HTR-8/SVneo (cell line): ENCODE data around the gene SMIM33.
"Not testable (repeated sequence)": the region's sequence is repeated elsewhere in the genome, so short reads cannot be mapped to it uniquely, and the experiment has no call there.

Experiments
- DNase-seq: peaks from one replicate; pipeline ENCODE4 v3.0.0; 2011; ENCODE audit warnings: low spot score, mixed read lengths; ENCODE audit not compliant: insufficient read length
- FAIRE-seq: peaks from 2 replicates; lab custom pipeline; 2011; peaks lifted over from hg19 to GRCh38; lab: Jason Lieb, UNC

SMIM33 gene

DNA sequence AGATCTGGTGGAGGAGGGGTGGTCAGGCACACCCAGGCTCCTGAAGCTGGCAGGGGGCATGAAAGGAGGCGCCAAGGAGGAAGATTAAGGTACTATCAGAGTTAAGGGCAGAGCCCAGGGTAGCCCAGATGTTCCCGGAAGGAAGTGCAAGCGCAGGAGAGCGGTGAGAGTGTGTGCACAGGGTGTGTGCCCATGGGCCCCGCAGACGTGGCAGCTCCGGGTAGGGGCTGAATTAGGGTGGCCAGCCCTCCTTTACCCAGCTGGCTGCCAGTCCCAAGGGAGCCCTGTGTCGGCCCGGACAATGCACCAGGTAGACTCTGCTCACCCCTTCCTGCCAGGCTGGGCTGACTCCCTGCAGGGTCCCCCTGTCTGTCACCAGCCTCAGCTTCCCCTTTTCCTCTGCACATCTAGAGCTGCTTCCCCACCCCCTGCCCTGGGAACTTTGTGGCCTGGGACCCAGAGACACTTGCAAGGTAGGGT is at the start of gene SMIM33:
TSS of gene SMIM33 (plus strand) at position 184 of the 480 bp plus-strand sequence. CDS start at position 302, 118 bp downstream.
- DNase-seq (no peak), FAIRE-seq (no peak)

DNA sequence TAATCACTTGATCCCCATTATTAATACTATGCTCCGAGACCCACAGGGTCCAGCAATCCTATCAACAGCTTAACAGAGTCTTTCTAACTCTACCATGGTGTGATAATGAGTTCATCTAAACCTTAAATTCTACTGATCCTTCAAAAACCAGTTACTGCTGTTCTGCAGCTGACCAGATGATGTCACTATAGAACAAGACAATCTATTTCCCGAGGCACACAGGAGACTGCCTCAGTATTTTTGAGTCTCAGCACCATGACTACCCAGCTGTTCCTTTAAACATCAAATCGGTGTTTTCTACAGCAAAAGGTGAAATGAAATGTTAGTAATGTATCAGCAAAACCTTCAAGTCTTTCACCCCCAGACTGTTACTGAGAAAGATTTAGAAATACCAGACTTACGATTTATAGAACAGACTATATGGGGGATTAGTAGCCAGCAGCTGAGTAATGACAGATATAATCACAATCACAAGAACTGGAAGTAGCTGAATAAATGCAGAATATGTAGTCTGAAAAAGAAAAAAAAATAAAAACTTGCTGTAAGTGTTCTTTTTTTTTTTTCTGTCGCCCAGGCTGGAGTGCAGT is 48.4 kb upstream of the SMIM33 start:
- FAIRE-seq (no peak), DNase-seq (peak; percentile 85)

DNA sequence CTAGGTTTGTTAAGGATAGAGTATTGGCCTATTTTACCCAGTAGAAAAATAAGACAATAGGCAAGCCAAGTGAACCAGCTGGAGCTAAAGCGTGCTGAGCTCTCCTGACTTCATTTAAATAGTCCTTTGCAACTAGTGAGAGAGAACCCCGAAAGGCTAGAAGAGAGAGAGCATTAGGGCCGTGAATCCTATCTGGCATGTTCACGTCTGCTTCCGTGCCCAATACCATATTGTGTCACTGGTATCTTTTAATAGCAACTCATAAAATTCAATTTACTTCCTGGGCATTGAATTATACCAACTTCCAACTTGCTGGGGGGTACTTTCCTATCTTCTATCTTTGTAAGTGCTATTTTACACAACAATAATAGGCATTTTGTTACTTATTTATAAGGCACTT is 45.3 kb upstream of the SMIM33 start:
- DNase-seq, result no peak
- no peak for FAIRE-seq

DNA sequence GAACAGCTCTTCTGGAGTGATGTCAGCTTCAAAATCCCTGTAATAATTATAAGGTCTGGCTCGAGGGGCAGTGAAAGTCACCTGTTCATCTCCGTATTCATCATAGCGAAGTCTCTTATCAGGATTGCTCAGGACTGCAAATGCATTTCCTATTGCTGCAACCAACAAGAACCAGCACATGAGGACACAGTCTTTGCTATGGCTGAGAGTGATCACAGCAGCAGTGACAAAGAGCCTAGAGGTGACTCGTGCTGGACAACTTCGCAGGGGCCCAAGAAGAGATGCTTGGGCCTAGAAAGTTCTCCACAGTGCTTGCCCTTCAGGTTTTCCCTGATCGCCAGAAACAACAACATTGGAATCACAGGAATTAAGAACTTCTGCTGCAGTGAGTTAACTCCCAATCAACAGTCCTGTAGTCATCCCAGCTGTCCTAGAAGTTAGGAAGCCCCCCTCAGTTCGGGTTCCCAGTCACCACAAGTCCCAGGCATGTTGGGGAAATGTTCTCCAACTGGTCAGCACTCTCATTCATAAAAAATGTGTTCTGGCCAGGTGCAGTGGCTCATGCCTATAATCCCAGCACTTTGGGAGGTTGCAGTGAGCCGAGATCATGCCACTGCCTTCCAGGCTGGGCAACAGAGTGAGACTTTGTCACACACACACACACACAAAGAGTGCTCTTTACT is 44.5 kb upstream of the SMIM33 start:
- DNase-seq (no peak), FAIRE-seq (no peak)

DNA sequence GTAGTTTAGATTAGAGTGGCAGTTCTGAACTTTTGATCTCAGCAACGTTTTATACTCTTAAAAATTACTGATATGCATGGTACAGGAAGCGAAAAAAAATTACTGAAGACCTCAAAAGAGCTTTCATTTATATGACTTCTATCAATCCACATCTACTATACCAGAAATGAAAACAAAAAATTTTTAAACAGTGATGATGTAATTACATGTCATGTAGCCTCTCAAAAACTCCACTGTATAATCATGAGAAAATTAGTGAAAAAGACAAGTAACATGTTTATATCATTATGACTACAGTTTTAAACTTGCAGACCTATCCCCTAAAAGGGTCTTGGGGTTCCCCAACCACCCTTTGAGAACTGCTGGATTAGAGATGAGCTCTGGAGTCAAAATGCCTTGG is 40.8 kb upstream of the SMIM33 start:
- DNase-seq (no peak), FAIRE-seq (no peak)

DNA sequence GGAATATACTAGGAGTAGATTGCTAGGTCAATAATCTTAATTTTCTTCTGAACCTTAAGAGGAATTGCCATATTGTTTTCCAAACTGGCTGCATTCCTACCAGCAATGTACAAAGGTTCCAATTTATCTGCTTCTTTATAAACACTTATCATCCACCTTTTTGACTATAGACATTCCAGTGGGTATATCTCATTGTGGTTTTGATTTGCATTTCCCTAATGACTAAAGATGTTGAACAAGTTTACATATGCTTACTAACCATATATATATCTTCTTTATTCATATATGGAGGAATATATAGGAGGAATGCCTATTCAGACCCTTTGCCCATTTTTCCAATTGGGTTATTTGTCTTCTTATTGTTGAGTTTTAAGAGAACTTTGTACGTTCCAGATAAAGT is 39.1 kb upstream of the SMIM33 start:
- FAIRE-seq (no peak), DNase-seq (no peak)

DNA sequence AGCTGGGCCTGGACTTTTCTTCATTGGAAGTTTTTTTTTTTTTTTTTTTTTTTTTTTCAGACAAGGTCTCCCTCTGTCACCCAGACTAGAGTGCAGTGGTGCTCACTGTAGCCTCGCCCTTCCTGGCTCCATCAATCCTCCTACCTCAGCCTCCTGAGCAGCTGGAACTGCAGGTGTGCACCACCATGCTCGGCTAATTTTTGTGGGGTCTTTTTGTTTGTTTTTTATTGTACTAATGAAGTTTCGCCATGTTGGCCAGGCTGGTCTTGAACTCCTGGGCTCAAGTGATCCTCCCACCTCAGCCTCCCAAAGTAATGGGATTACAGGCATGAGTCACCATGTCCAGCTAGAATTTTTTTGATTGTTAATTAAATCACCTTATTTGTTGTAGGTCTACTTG is 35.1 kb upstream of the SMIM33 start:
- DNase-seq (no peak), FAIRE-seq (no peak)

DNA sequence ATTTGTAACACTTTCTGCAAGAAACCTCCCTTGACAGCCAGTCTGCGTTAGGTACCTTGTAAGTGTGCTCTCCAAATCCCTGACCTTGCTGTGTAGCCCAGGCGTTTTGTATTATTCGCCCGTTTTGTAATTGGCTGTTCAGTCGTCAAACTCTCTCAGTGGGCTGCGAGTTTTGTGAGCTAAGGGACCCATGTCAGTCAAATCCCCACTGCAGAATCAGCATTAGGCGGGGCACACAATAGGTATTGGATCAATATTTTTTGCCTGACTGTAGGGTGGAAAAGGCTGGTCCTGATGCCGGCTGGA is 32.1 kb upstream of the SMIM33 start:
- DNase-seq (no peak), FAIRE-seq (no peak)

DNA sequence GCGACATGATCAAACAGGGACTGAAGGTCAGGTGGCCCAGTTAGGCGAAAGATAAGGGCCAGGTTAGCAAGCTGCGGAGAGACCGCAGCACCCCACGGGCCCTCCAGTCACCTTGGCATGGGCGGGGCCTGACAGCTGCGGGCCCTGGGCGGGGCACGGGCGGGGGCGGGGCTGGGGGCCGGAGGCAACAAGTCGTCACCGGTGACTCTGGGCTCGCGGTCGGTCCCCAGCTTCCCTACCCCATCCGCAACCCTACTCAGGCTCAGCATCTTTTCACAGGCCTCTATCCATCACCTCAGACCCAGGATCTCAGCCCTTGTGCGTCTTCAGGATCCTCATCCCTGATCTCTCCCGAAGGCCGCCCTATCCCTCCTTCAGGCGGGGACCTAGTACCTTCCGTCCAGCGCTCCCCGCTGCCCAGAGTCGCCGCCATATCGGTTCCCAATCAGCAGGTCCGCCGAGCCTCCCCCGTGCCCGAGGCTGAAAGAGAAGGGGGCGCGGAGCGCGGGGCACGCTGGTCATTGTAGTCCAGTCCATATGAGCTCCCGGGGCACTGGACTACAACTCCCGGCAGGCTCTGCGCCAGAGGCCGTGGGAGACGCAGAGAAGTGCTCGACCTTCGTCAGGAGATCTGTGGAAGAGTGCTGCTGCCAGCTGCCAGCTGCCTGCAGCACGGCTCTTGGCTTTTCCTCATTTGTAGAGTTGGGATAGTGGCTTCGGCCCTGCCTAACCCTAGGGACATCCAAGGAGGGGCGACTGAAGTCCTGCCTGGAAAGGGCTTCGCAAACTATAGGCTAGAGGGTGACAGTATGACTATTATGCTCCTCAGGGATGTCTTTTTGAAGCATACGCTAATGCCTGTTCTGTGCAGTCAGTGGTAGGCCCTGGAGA is 31.5 kb upstream of the SMIM33 start, which contains the start of gene DNAJC18:
TSS of gene DNAJC18 (minus strand) at position 513 of the 891 bp plus-strand sequence. CDS start at position 433, 80 bp downstream.
- DNase-seq (peak; percentile 95), FAIRE-seq (peak; percentile 81)

DNA sequence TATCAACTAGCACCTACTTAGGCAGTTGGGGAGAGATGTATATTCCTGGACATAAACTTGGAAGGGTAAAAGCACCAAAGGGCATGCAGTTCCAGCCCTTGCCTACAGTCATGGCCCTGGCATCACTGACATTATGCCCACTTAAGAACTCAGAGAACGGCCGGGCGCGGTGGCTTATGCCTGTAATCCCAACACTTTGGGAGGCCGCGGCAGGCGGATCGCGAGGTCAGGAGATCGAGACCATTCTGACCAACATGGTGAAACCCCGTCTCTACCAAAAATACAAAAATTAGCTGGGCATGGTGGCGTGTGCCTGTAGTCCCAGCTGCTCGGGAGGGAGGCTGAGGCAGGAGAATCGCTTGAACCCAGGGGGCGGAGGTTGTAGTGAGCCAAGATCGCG is 30.4 kb upstream of the SMIM33 start:
- FAIRE-seq, DNase-seq: not testable (repeated sequence)

DNA sequence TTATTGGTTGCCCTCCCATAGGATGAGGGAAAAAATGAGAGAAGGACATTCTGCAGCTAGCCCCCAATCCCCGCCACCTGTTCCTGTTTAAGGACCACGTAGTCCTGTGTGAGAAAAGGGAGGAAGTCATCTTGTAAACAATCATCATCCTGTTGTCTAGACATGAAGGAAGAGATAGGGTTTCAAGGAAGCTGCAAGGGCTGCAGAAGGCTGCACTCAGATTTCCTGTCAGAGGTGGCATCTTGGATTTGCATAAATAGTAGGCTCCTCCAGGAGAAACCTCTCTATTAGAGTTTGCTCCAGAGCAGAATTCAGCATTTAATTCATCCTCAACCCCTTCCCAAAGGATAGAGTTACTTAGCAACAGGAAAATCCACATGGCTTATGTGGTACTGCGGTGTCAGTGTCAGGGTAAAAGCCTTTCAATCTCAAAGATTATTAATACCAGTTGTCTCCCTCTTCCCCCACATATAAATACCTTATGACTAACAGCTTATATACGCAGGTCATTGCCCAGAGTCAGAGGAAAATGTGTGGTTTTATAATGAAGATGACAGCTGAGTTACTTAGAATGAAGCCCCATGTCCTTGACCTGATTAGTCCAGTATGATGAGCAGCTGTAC is 26.9 kb upstream of the SMIM33 start:
- DNase-seq, result peak; percentile 62
- no peak for FAIRE-seq

DNA sequence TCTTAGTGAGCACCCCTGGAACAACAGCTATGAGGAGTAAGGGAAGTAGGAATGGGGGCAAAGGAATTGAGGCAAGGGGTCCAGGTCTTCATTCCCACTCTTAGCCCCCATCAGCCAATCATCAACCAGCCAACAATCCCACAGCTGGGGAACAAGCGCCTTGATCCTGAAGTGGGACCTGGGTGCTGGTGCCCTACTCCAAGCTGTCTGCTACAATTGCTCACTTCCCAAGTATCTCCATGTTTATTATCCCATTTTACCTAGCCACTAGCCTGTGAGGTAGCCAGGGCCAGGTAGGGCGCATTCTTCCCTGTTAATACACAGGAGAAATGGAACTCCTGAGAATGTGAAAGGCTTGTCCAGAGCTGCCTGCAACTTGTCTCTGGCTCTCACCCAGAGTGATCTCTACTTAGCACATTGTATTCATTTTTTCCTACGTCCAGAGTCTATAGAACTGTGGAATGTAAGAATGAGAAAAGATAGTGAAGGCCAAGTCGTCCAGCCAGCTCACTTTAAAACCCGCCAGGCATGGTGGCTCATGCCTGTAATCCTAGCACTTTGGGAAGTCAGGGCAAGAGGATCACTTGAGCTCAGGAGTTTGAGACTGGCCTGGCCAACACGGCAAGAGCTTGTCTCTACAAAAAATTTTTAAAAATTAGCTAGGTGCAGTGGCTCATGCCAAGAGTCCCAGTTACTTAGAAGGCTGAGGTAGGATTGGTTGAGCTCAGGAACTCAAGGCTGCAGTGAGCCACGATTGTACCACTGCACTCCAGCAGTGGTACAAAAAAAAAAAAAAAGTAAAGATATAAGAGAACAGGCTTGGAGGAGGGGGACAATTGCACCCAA is 25.3 kb upstream of the SMIM33 start:
- DNase-seq (no peak), FAIRE-seq (no peak)

DNA sequence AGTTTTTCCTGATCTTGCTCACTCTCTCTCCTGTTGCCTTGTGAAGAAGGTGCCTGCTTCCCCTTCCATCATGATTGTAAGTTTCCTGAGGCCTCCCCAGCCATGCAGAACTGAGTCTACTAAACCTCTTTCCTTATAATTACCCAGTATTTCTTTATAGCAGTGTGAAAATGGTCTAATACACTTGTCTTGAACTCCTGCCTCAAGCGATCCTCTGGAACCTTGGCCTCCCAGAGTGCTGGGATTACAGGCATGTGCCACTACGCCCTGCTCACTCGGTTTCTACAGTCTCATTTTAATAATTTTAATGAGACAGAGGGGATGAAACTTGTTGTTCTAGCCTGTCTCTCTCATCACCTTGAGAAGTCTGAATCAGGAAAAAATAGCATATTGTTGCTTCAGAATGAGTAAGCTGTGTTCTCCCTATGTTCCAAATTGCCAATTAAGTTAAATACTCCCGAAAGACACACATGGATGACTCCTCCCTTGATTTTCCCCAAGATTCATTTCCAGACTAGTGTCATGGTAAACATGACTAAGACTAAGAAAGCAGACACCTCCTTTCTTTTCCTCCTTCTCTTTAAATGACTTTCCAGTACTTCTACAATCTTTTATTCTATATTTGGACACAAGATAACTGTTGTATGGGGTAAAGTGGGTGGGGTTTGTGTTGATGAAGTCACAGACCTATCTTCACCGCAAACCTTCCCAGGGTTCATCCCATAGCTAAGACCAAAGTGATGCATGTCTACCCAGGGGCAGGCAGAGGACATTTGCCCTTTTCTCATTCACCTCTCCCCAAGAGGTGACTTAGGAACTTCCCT is 23.6 kb upstream of the SMIM33 start:
- FAIRE-seq, result no peak
- no peak for DNase-seq

DNA sequence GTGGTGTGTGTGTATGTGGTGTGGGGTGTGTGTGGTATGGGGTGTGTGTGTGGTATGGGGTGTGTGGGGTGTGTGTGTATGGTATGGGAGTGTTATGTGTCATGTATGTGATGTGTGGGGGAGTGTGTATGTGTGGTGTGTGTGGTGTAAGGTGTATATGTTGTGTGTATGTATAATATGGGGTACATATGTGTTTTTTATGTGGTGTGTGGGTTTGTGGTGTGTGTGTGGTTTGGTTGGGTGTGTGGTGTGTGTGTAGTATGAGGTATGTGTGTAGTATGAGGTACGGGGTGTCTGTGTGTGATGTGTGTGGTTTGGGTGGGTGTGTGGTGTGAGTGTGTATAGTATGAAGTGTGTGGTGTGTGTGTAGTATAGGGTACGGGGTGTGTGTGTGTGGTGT is 19.6 kb upstream of the SMIM33 start:
- no peak for DNase-seq
- FAIRE-seq, result peak; percentile 87

DNA sequence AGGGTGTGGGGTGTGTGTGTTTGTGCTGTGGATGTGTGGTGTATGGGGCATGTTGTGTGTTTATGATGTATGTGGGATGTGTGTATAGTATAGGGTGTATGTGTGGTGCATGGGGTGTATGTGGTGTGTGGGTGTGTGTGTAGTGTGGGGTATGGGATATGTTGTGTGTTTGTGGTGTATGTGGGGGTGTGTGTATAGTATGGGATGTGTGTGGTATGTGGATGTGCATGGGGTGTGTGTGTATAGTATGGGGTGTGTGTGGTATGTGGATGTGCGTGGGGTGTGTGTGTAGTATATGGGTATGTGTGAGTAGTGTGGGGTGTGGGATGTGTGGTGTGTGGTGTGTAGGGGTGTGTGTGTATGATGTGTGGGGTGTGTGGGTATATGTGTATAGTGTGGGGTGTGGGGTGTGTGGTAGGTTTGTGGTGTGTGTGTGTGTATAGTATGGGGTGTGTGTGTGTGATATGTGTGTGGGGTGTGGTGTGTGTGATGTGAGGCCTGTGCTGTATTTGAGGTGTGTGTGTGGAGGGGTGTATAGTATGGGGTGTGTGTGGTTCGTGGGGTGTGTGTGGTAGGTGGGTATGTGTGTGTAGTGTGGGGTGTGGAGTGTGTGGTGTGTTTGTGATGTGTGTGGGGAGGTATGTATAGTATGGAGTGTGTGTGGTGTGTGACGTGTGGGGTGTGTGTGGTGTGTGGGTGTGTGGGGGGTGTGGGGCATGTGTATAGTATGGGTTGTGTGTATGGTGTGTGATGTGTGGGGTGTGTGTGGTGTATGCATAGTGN is 18.7 kb upstream of the SMIM33 start:
- no peak for DNase-seq
- no peak for FAIRE-seq

DNA sequence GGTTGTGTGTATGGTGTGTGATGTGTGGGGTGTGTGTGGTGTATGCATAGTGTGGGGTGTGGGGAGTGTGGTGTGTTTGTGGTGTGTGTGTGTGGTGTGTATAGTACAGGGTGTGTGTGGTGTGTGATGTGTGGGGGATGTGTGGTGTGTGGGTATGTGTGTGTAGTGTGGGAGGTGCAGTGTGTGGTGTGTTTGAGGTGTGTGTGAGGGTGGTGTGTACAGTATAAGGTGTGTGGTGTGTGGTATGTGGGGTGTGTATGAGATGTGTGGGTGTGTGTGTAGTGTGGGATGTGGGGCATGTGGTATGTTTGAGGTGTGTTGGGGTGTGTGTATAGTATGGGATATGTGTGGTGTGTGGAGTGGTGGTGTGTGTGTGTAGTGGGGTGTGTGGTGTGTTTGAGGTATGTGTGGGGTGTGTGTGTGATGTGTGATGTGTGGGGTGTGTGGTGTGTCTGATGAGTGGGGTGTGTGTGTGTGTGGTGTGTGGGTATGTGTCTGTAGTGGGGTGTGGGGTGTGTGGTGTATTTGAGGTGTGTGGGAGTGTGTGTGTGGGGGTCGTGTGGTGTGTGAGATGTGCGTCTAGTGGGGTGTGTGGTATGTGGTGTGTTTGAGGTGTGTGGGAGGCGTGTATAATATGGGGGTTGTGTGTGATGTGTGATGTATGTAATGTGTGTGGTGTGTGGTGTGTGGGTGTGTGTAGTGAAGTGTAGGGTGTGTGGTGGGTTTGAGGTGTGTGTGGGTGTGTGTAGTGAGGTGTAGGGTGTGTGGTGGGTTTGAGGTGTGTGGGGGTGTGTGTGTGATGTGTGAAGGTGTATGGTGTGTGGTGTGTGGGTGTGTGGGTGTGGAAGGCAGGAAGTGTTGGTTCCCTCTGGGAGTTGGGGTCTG is 16.9 kb upstream of the SMIM33 start:
- DNase-seq, result no peak

More for the DNA sequence above, 16.9 kb upstream of the SMIM33 start:
- no peak for FAIRE-seq
